Endothelial cell of umbilical vein (primary cell): ENCODE measurements around the gene SIRT2. TPM values are rescaled to one million over a fixed set of nuclear protein-coding genes. Genes with fewer than 3 reads are reported as not detected.

ENCODE experiments used
- BruUV-seq: library from RNA; stranded (reverse); fragments of 400-500 nt; replicated peaks from 2 replicates; lab custom pipeline; 2021; lab: Mats Ljungman, UMichigan
- CTCF ChIA-PET: fragments of 300-600, 350-600 bp; sonication (Branson Sonifier 250); formaldehyde crosslinking; loops from one replicate; lab custom pipeline; 2021; ENCODE audit warnings: antibody characterized with exemption, inconsistent platforms; lab: Charles Lee
- POLR2A ChIA-PET: fragments of 300-600, 350-600 bp; sonication (Branson Sonifier 250); formaldehyde crosslinking; loops from one replicate; lab custom pipeline; 2021; ENCODE audit warnings: antibody characterized with exemption, inconsistent platforms; lab: Charles Lee
- DNase-seq: peaks from one replicate; pipeline ENCODE4 v3.0.0-alpha.2; 2011; ENCODE audit warnings: low read depth, low spot score
- FAIRE-seq: peaks from 2 replicates; lab custom pipeline; 2011; peaks lifted over from hg19 to GRCh38; lab: Jason Lieb, UNC
- H2AFZ ChIP-seq: 2 replicates; pipeline ENCODE4 v1.6.0; 2012; ENCODE audit warnings: low read depth, low read length, control low read depth, inconsistent platforms
- H3K27ac ChIP-seq: 2 replicates; pipeline ENCODE4 v1.5.1; 2011; ENCODE audit warnings: low read depth, mild to moderate bottlenecking, control low read depth, low read length, moderate library complexity; ENCODE audit not compliant: insufficient read depth
- H3K27me3 ChIP-seq, 2 experiments: 2 replicates each; pipeline versions ENCODE4 v1.6.0 to v1.6.1; 2011; ENCODE audit warnings: low read length in 2 of 2, mixed read lengths in 1 of 2; ENCODE audit not compliant: control insufficient read depth in 2 of 2, insufficient read depth in 2 of 2
- H3K36me3 ChIP-seq, 2 experiments: 2 replicates in 1 of 2; 3 replicates in 1 of 2; pipeline ENCODE4 v1.5.1; 2011; ENCODE audit warnings: low read length in 2 of 2, mild to moderate bottlenecking in 1 of 2, moderate library complexity in 1 of 2; ENCODE audit not compliant: control insufficient read depth in 2 of 2, insufficient read depth in 2 of 2; ENCODE audit errors: extremely low read depth in 1 of 2
- H3K4me1 ChIP-seq: 3 replicates; pipeline ENCODE4 v1.5.1; 2011; ENCODE audit warnings: mild to moderate bottlenecking, low read length; ENCODE audit not compliant: control insufficient read depth, insufficient read depth; ENCODE audit errors: extremely low read depth
- H3K4me2 ChIP-seq: 2 replicates; pipeline ENCODE4 v1.6.1; 2011; ENCODE audit warnings: low read length, control low read depth, mixed read lengths; ENCODE audit not compliant: insufficient read depth
- H3K4me3 ChIP-seq, 3 experiments: fragments of 200-600 bp in 1 of 3; sonication (generic), shearing (Covaris generic) in 1 of 3; replicated peaks in 1 of 3; 2 replicates each; pipeline ENCODE4 v1.5.1; 2011 to 2016; ENCODE audit warnings: control low read depth in 3 of 3, low read length in 3 of 3, mild to moderate bottlenecking in 2 of 3, inconsistent platforms in 1 of 3, low read depth in 1 of 3, moderate library complexity in 1 of 3; ENCODE audit not compliant: insufficient read depth in 1 of 3
- H3K79me2 ChIP-seq: 2 replicates; pipeline ENCODE4 v1.6.0; 2012; ENCODE audit warnings: low read length, inconsistent platforms; ENCODE audit not compliant: control insufficient read depth, insufficient read depth
- H3K9ac ChIP-seq: replicated peaks from 2 replicates; pipeline ENCODE3; 2011; ENCODE audit warnings: low read length, control low read depth; ENCODE audit not compliant: insufficient read depth; ENCODE audit errors: extremely low read depth
- H3K9me1 ChIP-seq: replicated peaks from 3 replicates; pipeline ENCODE4 v1.6.0; 2011; ENCODE audit warnings: mild to moderate bottlenecking, low read length; ENCODE audit not compliant: control insufficient read depth, insufficient read depth; ENCODE audit errors: extremely low read depth
- H3K9me3 ChIP-seq: replicated peaks from 2 replicates; pipeline ENCODE4 v1.5.1; 2012; ENCODE audit warnings: low read length, inconsistent platforms; ENCODE audit not compliant: control insufficient read depth, insufficient read depth
- H4K20me1 ChIP-seq: replicated peaks from 2 replicates; pipeline ENCODE3; 2011; ENCODE audit warnings: mild to moderate bottlenecking, low read length; ENCODE audit not compliant: control insufficient read depth, insufficient read depth; ENCODE audit errors: extremely low read depth
- EZH2 ChIP-seq: IDR thresholded peaks from 2 replicates; pipeline ENCODE4 v1.6.1; 2012; ENCODE audit warnings: borderline replicate concordance, low read depth, mild to moderate bottlenecking, moderate library complexity, low read length, inconsistent platforms; ENCODE audit not compliant: severe bottlenecking
- FOS ChIP-seq: IDR thresholded peaks from 2 replicates; pipeline ENCODE4 v1.6.1; 2011; ENCODE audit warnings: mild to moderate bottlenecking, low read length, moderate library complexity, borderline replicate concordance; ENCODE audit not compliant: insufficient read depth
- GATA2 ChIP-seq: IDR thresholded peaks from 2 replicates; pipeline ENCODE4 v1.7.0; 2011; ENCODE audit warnings: low read depth, mild to moderate bottlenecking, moderate library complexity, mixed read lengths, low read length; ENCODE audit not compliant: insufficient read length, insufficient read depth
- JUN ChIP-seq: IDR thresholded peaks from 2 replicates; pipeline ENCODE4 v1.6.1; 2011; ENCODE audit warnings: borderline replicate concordance, low read depth; ENCODE audit not compliant: insufficient read length, insufficient read depth
- MAX ChIP-seq: IDR thresholded peaks from 2 replicates; pipeline ENCODE4 v1.6.1; 2011; ENCODE audit not compliant: insufficient read depth, insufficient read length
- MYC ChIP-seq: IDR thresholded peaks from one replicate; pipeline ENCODE4 v1.6.1; 2011; ENCODE audit warnings: mild to moderate bottlenecking, low read depth, low read length
- POLR2A ChIP-seq: IDR thresholded peaks from 2 replicates; pipeline ENCODE4 v1.6.1; 2012; ENCODE audit warnings: low read depth, mild to moderate bottlenecking, control low read depth, low read length
- POLR2AphosphoS5 ChIP-seq: IDR thresholded peaks from 2 replicates; pipeline ENCODE4 v1.6.1; 2012; ENCODE audit warnings: low read depth, mild to moderate bottlenecking, control low read depth, low read length, moderate library complexity; ENCODE audit not compliant: insufficient read depth
- dilution Hi-C: fragments of 300-500 bp; cut with MboI; formaldehyde crosslinking; loops from one replicate; pipeline ENCODE4 v1.15.0; 2019; ENCODE audit warnings: low sequenced_read_pairs; ENCODE audit not compliant: extremely low pct_ligation_motif_present
- intact Hi-C: fragments of 100-400 bp; cut with micrococcal nuclease; formaldehyde crosslinking; loops from one replicate; pipeline ENCODE4 v1.10.0; 2022
- polyA plus RNA-seq, 4 experiments: library from polyadenylated mRNA; depleted of rRNA in 3 of 4; stranded (reverse) in 3 of 4; unstranded in 1 of 4; fragments of >200 nt; gene quantifications; 2 replicates each; pipeline versions ENCODE4 v1.2.1 to v1.2.3, GENCODE V29; 2011 to 2012; ENCODE audit warnings: missing spikeins in 1 of 4
- total RNA-seq: library from RNA; stranded (reverse); gene quantifications from 2 replicates; pipeline ENCODE4 v1.2.3, GENCODE V29; 2021
- TF ChIP-seq, protein P1 (sequence below), 2 donors: IDR thresholded peaks; 1 replicate in 1 of 2; 2 replicates in 1 of 2; pipeline ENCODE4 v1.5.1; 2011; ENCODE audit warnings: low read length in 2 of 2, mild to moderate bottlenecking in 2 of 2, moderate library complexity in 2 of 2, control low read depth in 1 of 2, inconsistent platforms in 1 of 2, low read depth in 1 of 2; ENCODE audit not compliant: insufficient read depth in 1 of 2; ENCODE audit errors: extremely low read depth in 1 of 2

Gene SIRT2
- total and polyA plus RNA-seq, 2 donors (not counting 3 experiments of a cell fraction or from before 2014, with no cell fraction given): 47.6 to 72.5 TPM

DNA sequence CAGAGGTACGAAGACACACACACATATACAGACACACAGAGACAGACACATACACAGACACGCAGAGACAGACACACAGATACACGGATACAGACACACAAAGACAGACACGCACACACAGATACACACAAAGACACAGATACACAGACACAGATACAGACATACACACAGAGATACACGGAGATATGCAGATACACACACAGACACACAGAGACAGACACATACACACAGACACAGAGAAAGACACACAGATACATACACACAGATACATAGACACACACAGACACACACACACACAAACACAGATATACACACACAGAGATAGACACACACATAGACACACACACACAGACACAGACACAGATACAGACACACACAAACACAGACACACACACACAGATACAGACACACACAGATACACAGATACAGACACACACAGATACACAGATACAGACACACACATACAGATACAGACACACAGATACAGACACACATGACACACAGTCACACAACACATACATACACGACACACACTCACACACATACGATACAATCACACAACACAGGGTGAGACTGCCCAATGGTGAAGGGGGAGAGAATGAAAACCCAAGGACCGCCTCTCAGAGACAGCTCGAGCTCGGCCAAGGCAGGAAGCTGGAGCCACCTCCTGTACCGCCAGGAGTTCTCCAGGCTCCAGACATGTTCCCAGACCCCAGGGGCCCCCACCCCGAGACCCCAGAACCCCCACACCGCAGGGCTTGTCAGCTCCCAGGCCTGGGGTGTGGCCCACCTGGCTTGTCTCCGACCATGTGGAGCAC lies 21.4 kb upstream of the SIRT2 start:
- Histone ChIP-seq H3K27me3 (no peaks in the 10 kb centered on the region), H3K36me3 (peaks cover 4 to 9% of the 10 kb centered on the region in 2 experiments), H3K9ac (no peak overlapping the region), H3K79me2 (no peaks in the 10 kb centered on the region), H2AFZ (no peak overlapping the region), H3K4me1 (no peaks in the 10 kb centered on the region), H3K9me1 (no peaks in the 10 kb centered on the region), H3K4me2 (no peak overlapping the region), H3K9me3 (no peaks in the 10 kb centered on the region), H4K20me1 (no peaks in the 10 kb centered on the region), H3K4me3 (no peak overlapping the region), H3K27ac (no peak overlapping the region)
- dilution Hi-C loops (no loop called here), intact Hi-C loops (no loop called here)
- ChIA-PET CTCF (no interaction called here), POLR2A (no interaction called here)
- no peak for TF ChIP-seq MAX
- no peak for TF ChIP-seq POLR2A
- TF ChIP-seq MYC: no peak
- TF ChIP-seq, protein P1, sequence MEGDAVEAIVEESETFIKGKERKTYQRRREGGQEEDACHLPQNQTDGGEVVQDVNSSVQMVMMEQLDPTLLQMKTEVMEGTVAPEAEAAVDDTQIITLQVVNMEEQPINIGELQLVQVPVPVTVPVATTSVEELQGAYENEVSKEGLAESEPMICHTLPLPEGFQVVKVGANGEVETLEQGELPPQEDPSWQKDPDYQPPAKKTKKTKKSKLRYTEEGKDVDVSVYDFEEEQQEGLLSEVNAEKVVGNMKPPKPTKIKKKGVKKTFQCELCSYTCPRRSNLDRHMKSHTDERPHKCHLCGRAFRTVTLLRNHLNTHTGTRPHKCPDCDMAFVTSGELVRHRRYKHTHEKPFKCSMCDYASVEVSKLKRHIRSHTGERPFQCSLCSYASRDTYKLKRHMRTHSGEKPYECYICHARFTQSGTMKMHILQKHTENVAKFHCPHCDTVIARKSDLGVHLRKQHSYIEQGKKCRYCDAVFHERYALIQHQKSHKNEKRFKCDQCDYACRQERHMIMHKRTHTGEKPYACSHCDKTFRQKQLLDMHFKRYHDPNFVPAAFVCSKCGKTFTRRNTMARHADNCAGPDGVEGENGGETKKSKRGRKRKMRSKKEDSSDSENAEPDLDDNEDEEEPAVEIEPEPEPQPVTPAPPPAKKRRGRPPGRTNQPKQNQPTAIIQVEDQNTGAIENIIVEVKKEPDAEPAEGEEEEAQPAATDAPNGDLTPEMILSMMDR (IDR thresholded peaks at IDR 0.05; ENCODE audit: extremely low read depth in 1 of 2, insufficient read depth in 1 of 2, low read depth in 1 of 2, low read length in 2 of 2): no peak
- no peak for TF ChIP-seq EZH2
- TF ChIP-seq GATA2: no peak
- no peak for TF ChIP-seq JUN
- TF ChIP-seq FOS: no peak
- TF ChIP-seq POLR2AphosphoS5: no peak
- FAIRE-seq (no peak), DNase-seq (no peak)
- no TSS peak for BruUV-seq
